WTC11 (cell line): ENCODE measurements around the gene SNX6. TPM values are rescaled to one million over a fixed set of nuclear protein-coding genes. Genes with fewer than 3 reads are reported as not detected.

Source experiments
- ATAC-seq: fragments of 200-7000 bp; cut with Tn5 transposase; 2 replicates; pipeline ENCODE4 v1.10.0; 2021; ENCODE audit warnings: mild to moderate bottlenecking, moderate library complexity
- CTCF ChIA-PET: fragments of 300-600 bp; sonication (Branson Sonifier 250); formaldehyde crosslinking; loops from one replicate; lab custom pipeline; 2021; ENCODE audit warnings: antibody characterized with exemption; lab: Charles Lee
- POLR2A ChIA-PET: fragments of 350-600 bp; sonication (Branson Sonifier 250); formaldehyde crosslinking; loops from one replicate; lab custom pipeline; 2021; ENCODE audit warnings: antibody characterized with exemption; lab: Charles Lee
- DNase-seq: peaks from one replicate; pipeline ENCODE4 v3.0.0; 2021; ENCODE audit warnings: low spot score
- H3K27ac Mint-ChIP-seq: 2 replicates; pipeline ENCODE4 v1.8.0; 2021; ENCODE audit warnings: mixed read lengths
- H3K27me3 Mint-ChIP-seq: 2 replicates; pipeline ENCODE4 v1.8.0; 2021; ENCODE audit warnings: low read depth, mild to moderate bottlenecking, moderate library complexity, mixed read lengths
- H3K36me3 Mint-ChIP-seq: 2 replicates; pipeline ENCODE4 v1.8.0; 2021; ENCODE audit warnings: mixed read lengths
- H3K4me1 Mint-ChIP-seq: 2 replicates; pipeline ENCODE4 v1.8.0; 2022; ENCODE audit warnings: mixed read lengths
- H3K4me3 Mint-ChIP-seq: 2 replicates; pipeline ENCODE4 v1.8.0; 2021; ENCODE audit warnings: mild to moderate bottlenecking, moderate library complexity, mixed read lengths
- H3K9me3 Mint-ChIP-seq: 2 replicates; pipeline ENCODE4 v1.8.0; 2021; ENCODE audit warnings: mixed read lengths
- AR ChIP-seq: fragments of 250-450 bp; sonication (Bioruptor Pico); IDR thresholded peaks from 2 replicates; pipeline ENCODE4 v1.9.0; 2021; ENCODE audit warnings: mild to moderate bottlenecking
- CREM ChIP-seq: sonication (generic); formaldehyde crosslinking; IDR thresholded peaks from 2 replicates; pipeline ENCODE4 v1.8.1; 2022; ENCODE audit warnings: mild to moderate bottlenecking, missing genetic modification reagents, moderate library complexity
- EMX1 ChIP-seq: fragments of 250-450 bp; sonication (Bioruptor Pico); IDR thresholded peaks from 2 replicates; pipeline ENCODE4 v1.8.0; 2021; ENCODE audit warnings: mild to moderate bottlenecking
- GABPB1 ChIP-seq: sonication (generic); formaldehyde crosslinking; IDR thresholded peaks from 2 replicates; pipeline ENCODE4 v1.8.1; 2023; ENCODE audit warnings: mild to moderate bottlenecking, missing genetic modification reagents
- HMGA2 ChIP-seq: fragments of 250-450 bp; sonication (Bioruptor Pico); IDR thresholded peaks from 2 replicates; pipeline ENCODE4 v1.4.0; 2021; ENCODE audit warnings: mild to moderate bottlenecking, moderate library complexity
- IRF1 ChIP-seq: sonication (generic); formaldehyde crosslinking; IDR thresholded peaks from 2 replicates; pipeline ENCODE4 v1.8.0; 2023; ENCODE audit warnings: missing genetic modification reagents
- IRF2 ChIP-seq: sonication (generic); formaldehyde crosslinking; IDR thresholded peaks from 2 replicates; pipeline ENCODE4 v1.8.0; 2022; ENCODE audit warnings: low read depth, missing genetic modification reagents, borderline replicate concordance
- MAX ChIP-seq: sonication (generic); formaldehyde crosslinking; IDR thresholded peaks from 2 replicates; pipeline ENCODE4 v1.8.0; 2022; ENCODE audit warnings: mild to moderate bottlenecking, missing genetic modification reagents
- NR2C2 ChIP-seq: sonication (generic); formaldehyde crosslinking; IDR thresholded peaks from 2 replicates; pipeline ENCODE4 v1.8.0; 2022; ENCODE audit warnings: mild to moderate bottlenecking, missing genetic modification reagents
- RELA ChIP-seq: sonication (generic); formaldehyde crosslinking; IDR thresholded peaks from 2 replicates; pipeline ENCODE4 v1.8.1; 2022; ENCODE audit warnings: missing genetic modification reagents, mild to moderate bottlenecking, borderline replicate concordance
- SMAD4 ChIP-seq: sonication (generic); formaldehyde crosslinking; IDR thresholded peaks from 2 replicates; pipeline ENCODE4 v1.8.0; 2022; ENCODE audit warnings: mild to moderate bottlenecking, missing genetic modification reagents
- SOX15 ChIP-seq: fragments of 250-450 bp; sonication (Bioruptor Pico); IDR thresholded peaks from 2 replicates; pipeline ENCODE4 v1.9.0; 2021; ENCODE audit warnings: mild to moderate bottlenecking
- USF1 ChIP-seq: sonication (generic); formaldehyde crosslinking; IDR thresholded peaks from 2 replicates; pipeline ENCODE4 v1.8.0; 2022; ENCODE audit warnings: mild to moderate bottlenecking, missing genetic modification reagents
- ZNF121 ChIP-seq: sonication (generic); formaldehyde crosslinking; IDR thresholded peaks from 2 replicates; pipeline ENCODE4 v1.8.0; 2023; ENCODE audit warnings: missing genetic modification reagents
- ZNF232 ChIP-seq: sonication (generic); formaldehyde crosslinking; IDR thresholded peaks from 2 replicates; pipeline ENCODE4 v1.8.0; 2022; ENCODE audit warnings: mild to moderate bottlenecking, missing genetic modification reagents
- ZNF423 ChIP-seq: fragments of 250-450 bp; sonication (Bioruptor Pico); IDR thresholded peaks from 2 replicates; pipeline ENCODE4 v2.1.2; 2022; ENCODE audit warnings: mild to moderate bottlenecking, moderate library complexity
- ZNF512 ChIP-seq: sonication (generic); formaldehyde crosslinking; IDR thresholded peaks from 2 replicates; pipeline ENCODE4 v1.8.1; 2022; ENCODE audit warnings: missing genetic modification reagents, borderline replicate concordance
- total RNA-seq: library from RNA; stranded (reverse); gene quantifications from 3 replicates; pipeline ENCODE4 v1.2.3, GENCODE V29; 2021
- TF ChIP-seq, protein P1 (sequence below): fragments of 250-450 bp; sonication (Bioruptor Pico); IDR thresholded peaks from 2 replicates; pipeline ENCODE4 v2.1.2; 2022; ENCODE audit warnings: mild to moderate bottlenecking, moderate library complexity
- TF ChIP-seq, protein P2 (sequence below): sonication (generic); formaldehyde crosslinking; IDR thresholded peaks from 2 replicates; pipeline ENCODE4 v1.8.1; 2022; ENCODE audit warnings: mild to moderate bottlenecking, moderate library complexity, missing genetic modification reagents
- TF ChIP-seq, protein P3 (sequence below): sonication (generic); formaldehyde crosslinking; IDR thresholded peaks from 2 replicates; pipeline ENCODE4 v1.8.0; 2022; ENCODE audit warnings: mild to moderate bottlenecking, missing genetic modification reagents
- TF ChIP-seq, protein P4 (sequence below): fragments of 250-450 bp; sonication (Bioruptor Pico); IDR thresholded peaks from 2 replicates; pipeline ENCODE4 v1.9.0; 2021; ENCODE audit warnings: mild to moderate bottlenecking

SNX6 gene
- total RNA-seq, 1 experiment from 2014 or later = 51.3 TPM

DNA sequence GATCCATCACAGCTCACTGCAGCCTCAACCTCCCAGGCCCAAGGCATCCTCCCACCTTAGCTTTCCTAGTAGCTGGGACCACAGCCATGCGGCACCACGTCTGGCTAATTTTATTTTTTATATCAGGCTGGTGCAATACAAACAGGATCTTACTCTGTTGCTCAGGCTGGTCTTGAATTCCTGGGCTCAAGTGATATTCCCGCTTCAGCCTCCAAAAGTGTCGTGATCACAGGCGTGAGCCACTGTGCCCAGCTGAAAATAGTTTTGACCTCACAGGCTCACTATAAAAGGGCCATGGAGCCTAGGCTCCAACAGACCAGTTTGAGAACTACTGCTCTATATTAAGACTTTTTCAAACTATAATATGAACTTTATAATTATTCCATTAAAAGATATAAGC is 37.3 kb downstream of the SNX6 start:
- DNase-seq (no peak), ATAC-seq (no peak)
- TF ChIP-seq GABPB1 (no peak), AR (CRISPR knock-in tag) (no peak), ZNF423 (CRISPR knock-in tag) (no peak), IRF2 (CRISPR knock-in tag) (no peak), ZNF512 (no peak), USF1 (CRISPR knock-in tag) (no peak)
- TF ChIP-seq, protein P1, sequence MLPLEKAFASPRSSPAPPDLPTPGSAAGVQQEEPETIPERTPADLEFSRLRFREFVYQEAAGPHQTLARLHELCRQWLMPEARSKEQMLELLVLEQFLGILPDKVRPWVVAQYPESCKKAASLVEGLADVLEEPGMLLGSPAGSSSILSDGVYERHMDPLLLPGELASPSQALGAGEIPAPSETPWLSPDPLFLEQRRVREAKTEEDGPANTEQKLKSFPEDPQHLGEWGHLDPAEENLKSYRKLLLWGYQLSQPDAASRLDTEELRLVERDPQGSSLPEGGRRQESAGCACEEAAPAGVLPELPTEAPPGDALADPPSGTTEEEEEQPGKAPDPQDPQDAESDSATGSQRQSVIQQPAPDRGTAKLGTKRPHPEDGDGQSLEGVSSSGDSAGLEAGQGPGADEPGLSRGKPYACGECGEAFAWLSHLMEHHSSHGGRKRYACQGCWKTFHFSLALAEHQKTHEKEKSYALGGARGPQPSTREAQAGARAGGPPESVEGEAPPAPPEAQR (CRISPR knock-in tag) = no peak
- TF ChIP-seq, protein P2, sequence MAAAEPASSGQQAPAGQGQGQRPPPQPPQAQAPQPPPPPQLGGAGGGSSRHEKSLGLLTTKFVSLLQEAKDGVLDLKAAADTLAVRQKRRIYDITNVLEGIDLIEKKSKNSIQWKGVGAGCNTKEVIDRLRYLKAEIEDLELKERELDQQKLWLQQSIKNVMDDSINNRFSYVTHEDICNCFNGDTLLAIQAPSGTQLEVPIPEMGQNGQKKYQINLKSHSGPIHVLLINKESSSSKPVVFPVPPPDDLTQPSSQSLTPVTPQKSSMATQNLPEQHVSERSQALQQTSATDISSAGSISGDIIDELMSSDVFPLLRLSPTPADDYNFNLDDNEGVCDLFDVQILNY = no peak
- no peaks in the 10 kb centered on the region for H3K9me3 Mint-ChIP-seq
- H3K27me3 Mint-ChIP-seq = no peaks in the 10 kb centered on the region
- CTCF ChIA-PET = no interaction called here
- peaks cover 71% of the 10 kb centered on the region for H3K36me3 Mint-ChIP-seq
- no peak overlapping the region for H3K4me3 Mint-ChIP-seq
- no peak overlapping the region for H3K27ac Mint-ChIP-seq
- POLR2A ChIA-PET = no interaction called here
- H3K4me1 Mint-ChIP-seq = no peaks in the 10 kb centered on the region

- Mint-ChIP-seq H3K4me3 (no peak overlapping the region), H3K4me1 (no peaks in the 10 kb centered on the region), H3K27me3 (no peaks in the 10 kb centered on the region), H3K9me3 (no peaks in the 10 kb centered on the region), H3K36me3 (peaks cover 56% of the 10 kb centered on the region), H3K27ac (no peak overlapping the region)
- CTCF ChIA-PET = no interaction called here
- POLR2A ChIA-PET = interaction anchor here (0.6 kb wide), 1 partner anchor 13 kb away, joined by 3 read pairs; no protein-coding TSS in a partner anchor
- DNase-seq = no peak
- no peak for TF ChIP-seq RELA
- no peak for TF ChIP-seq SOX15 (CRISPR knock-in tag)
- TF ChIP-seq ZNF121 (CRISPR knock-in tag) = no peak
- no peak for ATAC-seq
Measured at GRCh38 chr14:34583525-34583924, 46.4 kb downstream of the SNX6 start.

DNA sequence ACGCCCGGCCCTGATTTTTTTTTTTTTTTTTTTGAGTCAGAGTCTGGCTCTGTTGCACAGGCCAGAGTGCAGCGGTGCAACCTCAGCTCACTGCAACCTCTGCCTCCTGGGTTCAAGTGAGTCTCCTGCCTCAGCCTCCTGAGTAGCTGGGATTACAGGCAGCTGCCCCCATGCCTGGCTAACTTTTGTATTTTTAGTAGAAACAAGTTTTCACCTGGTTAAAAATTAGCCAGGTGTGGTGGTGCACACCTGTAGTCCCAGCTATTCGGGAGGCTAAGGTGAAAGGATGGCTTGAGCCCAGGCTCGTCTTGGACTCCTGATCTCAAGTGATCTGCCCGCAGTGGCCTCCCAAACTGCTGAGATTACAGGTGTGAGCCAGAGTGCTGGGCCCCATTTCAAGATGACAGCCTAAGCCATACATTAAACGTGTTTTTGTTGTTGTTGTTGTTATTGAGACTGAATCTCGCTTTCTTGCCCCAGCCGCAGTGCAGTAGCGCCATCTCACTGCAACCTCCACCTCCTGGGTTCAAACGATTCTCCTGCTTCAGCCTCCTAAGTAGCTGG is 47.7 kb downstream of the SNX6 start:
- H3K9me3 Mint-ChIP-seq = no peaks in the 10 kb centered on the region
- no peak for DNase-seq
- ChIA-PET CTCF (no interaction called here), POLR2A (no interaction called here)
- H3K27ac Mint-ChIP-seq = no peak overlapping the region
- H3K27me3 Mint-ChIP-seq = no peaks in the 10 kb centered on the region
- TF ChIP-seq, protein P3, sequence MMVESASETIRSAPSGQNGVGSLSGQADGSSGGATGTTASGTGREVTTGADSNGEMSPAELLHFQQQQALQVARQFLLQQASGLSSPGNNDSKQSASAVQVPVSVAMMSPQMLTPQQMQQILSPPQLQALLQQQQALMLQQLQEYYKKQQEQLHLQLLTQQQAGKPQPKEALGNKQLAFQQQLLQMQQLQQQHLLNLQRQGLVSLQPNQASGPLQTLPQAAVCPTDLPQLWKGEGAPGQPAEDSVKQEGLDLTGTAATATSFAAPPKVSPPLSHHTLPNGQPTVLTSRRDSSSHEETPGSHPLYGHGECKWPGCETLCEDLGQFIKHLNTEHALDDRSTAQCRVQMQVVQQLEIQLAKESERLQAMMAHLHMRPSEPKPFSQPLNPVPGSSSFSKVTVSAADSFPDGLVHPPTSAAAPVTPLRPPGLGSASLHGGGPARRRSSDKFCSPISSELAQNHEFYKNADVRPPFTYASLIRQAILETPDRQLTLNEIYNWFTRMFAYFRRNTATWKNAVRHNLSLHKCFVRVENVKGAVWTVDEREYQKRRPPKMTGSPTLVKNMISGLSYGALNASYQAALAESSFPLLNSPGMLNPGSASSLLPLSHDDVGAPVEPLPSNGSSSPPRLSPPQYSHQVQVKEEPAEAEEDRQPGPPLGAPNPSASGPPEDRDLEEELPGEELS (CRISPR knock-in tag) = no peak
- TF ChIP-seq ZNF232 (CRISPR knock-in tag) (no peak), IRF1 (no peak), NR2C2 (no peak), SOX15 (CRISPR knock-in tag) (no peak), CREM (CRISPR knock-in tag) (no peak), SMAD4 (CRISPR knock-in tag) (no peak), HMGA2 (CRISPR knock-in tag) (no peak), ZNF121 (CRISPR knock-in tag) (no peak), MAX (CRISPR knock-in tag) (no peak), EMX1 (no peak)
- TF ChIP-seq, protein P4, sequence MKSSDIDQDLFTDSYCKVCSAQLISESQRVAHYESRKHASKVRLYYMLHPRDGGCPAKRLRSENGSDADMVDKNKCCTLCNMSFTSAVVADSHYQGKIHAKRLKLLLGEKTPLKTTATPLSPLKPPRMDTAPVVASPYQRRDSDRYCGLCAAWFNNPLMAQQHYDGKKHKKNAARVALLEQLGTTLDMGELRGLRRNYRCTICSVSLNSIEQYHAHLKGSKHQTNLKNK (CRISPR knock-in tag) = no peak
- no peak overlapping the region for H3K4me3 Mint-ChIP-seq
- H3K4me1 Mint-ChIP-seq = no peaks in the 10 kb centered on the region
- peaks cover 58% of the 10 kb centered on the region for H3K36me3 Mint-ChIP-seq
- no peak for ATAC-seq
